ENCODE results near the gene MED14. TPM values are rescaled to one million over a fixed set of nuclear protein-coding genes. Genes with fewer than 3 reads are reported as not detected.

Gene MED14
- total and polyA plus RNA-seq, 2 of the 8 experiments (the other 6 are each of a cell fraction or from before 2014, with no cell fraction given) = 79.7 to 117 TPM

DNA sequence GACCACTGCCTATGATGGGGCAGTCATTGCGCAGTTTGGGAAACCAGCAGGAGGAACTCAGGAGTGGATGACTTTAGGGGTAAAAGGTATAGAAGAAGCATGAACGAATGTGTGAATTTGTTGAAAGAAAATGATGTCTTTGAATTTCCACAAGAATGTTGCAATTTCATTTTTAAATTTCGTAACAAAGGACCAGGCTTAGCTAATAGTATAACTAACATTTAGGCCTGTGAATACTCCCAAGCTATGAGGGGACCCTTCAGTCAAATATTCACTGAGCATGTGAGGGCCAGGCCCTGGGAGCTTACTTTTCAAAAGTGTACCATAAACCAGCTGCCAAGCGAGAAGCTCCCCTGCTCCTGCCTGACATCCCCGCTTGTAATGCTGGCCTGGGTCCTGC, 106.8 kb downstream of the MED14 start:
- Histone ChIP-seq H4K5ac (ENCODE audit: insufficient read length, low read depth, low read length) (no peak overlapping the region), H3K18ac (ENCODE audit: extremely low read depth, low read length) (no peak overlapping the region), H2BK5ac (ENCODE audit: low read depth, low read length) (no peak overlapping the region), H2BK15ac (ENCODE audit: low read length) (no peak overlapping the region), H3K9me3 (ENCODE audit: insufficient read depth in 2 of 2, low read depth in 1 of 2, low read length in 1 of 2) (no peaks in the 10 kb centered on the region), H3K4ac (replicated peaks; ENCODE audit: insufficient read length, low read depth, low read length) (no peak overlapping the region), H3K4me3 (ENCODE audit: extremely low read depth in 1 of 4, insufficient read depth in 2 of 4, low read depth in 3 of 4, low read length in 4 of 4) (no peak overlapping the region), H3K27ac (ENCODE audit: low read depth, low read length) (no peak overlapping the region), H3K4me1 (replicated peaks in 1 of 4; ENCODE audit: control insufficient read depth in 3 of 4, insufficient read depth in 4 of 4, low read length in 3 of 4) (peaks cover 0 to 3% (median 0%) of the 10 kb centered on the region in 4 experiments; a peak in 1 of 7 replicates), H3K56ac (replicated peaks; ENCODE audit: insufficient read length, low read depth, low read length) (no peak overlapping the region), H3K79me1 (ENCODE audit: low read depth, low read length) (no peaks in the 10 kb centered on the region), H2BK20ac (ENCODE audit: low read length) (no peak overlapping the region), H2AK5ac (ENCODE audit: low read depth, low read length) (no peak overlapping the region), H3K4me2 (ENCODE audit: insufficient read depth in 1 of 2, low read depth in 2 of 2, low read length in 2 of 2) (no peak overlapping the region), H3K14ac (ENCODE audit: insufficient read length) (no peak overlapping the region), H3K79me2 (ENCODE audit: control insufficient read depth in 1 of 2, insufficient read depth in 2 of 2, low read length in 2 of 2) (no peaks in the 10 kb centered on the region), H3K27me3 (replicated peaks in 1 of 4; ENCODE audit: control insufficient read depth in 3 of 4, extremely low read depth in 1 of 4, insufficient read depth in 3 of 4, low read length in 3 of 4) (no peaks in the 10 kb centered on the region), H4K20me1 (replicated peaks in 1 of 2; ENCODE audit: control insufficient read depth in 1 of 2, insufficient read depth in 2 of 2, low read length in 2 of 2) (no peaks in the 10 kb centered on the region), H2AFZ (ENCODE audit: low read length) (no peak overlapping the region), H3K36me3 (ENCODE audit: control insufficient read depth in 2 of 4, insufficient read depth in 4 of 4, low read length in 3 of 4) (peaks cover 2 to 27% (median 10%) of the 10 kb centered on the region in 4 experiments; a peak in 7 of 8 replicates), H4K91ac (replicated peaks; ENCODE audit: insufficient read length, low read length) (no peak overlapping the region), H2BK12ac (ENCODE audit: low read depth, low read length) (no peak overlapping the region), H3K23me2 (ENCODE audit: low read depth, low read length) (no peaks in the 10 kb centered on the region), H3K9ac (replicated peaks in 1 of 4; ENCODE audit: extremely low read depth in 1 of 4, low read depth in 3 of 4, low read length in 3 of 4) (no peak overlapping the region), H2BK120ac (replicated peaks; ENCODE audit: low read depth, low read length) (no peak overlapping the region), H4K8ac (ENCODE audit: extremely low read depth, insufficient read depth, low read length) (no peak overlapping the region), H3K23ac (ENCODE audit: insufficient read length) (no peak overlapping the region)
- ChIA-PET CTCF (ENCODE audit: partially characterized antibody) (no interaction called here), POLR2A (ENCODE audit: partially characterized antibody) (no interaction called here)
- TF ChIP-seq SP1 (IDR thresholded peaks at IDR 0.05; ENCODE audit: low read depth, low read length) (no peak), TBP (IDR thresholded peaks at IDR 0.05; ENCODE audit: low read depth, low read length) (no peak), HDAC6 (IDR thresholded peaks at IDR 0.05; ENCODE audit: low read depth, low read length) (no peak), CHD2 (IDR thresholded peaks at IDR 0.05; ENCODE audit: low read length) (no peak), FOSL1 (IDR thresholded peaks at IDR 0.05; ENCODE audit: insufficient read depth, low read depth, low read length) (no peak), SIX5 (IDR thresholded peaks at IDR 0.05; ENCODE audit: low read depth, low read length) (no peak), SP2 (IDR thresholded peaks at IDR 0.05; ENCODE audit: low read length) (no peak), SP4 (IDR thresholded peaks at IDR 0.05; ENCODE audit: low read length) (no peak), GABPA (IDR thresholded peaks at IDR 0.05; ENCODE audit: borderline replicate concordance, insufficient read depth, low read length) (no peak), RAD21 (IDR thresholded peaks at IDR 0.05 in 1 of 2, conservative IDR thresholded peaks at IDR 0.05 in 1 of 2; ENCODE audit: low read depth in 2 of 2, low read length in 2 of 2) (no peak), JUND (IDR thresholded peaks at IDR 0.05; ENCODE audit: low read length) (no peak), CEBPB (IDR thresholded peaks at IDR 0.05; ENCODE audit: low read depth, low read length) (no peak), SRF (IDR thresholded peaks at IDR 0.05; ENCODE audit: low read depth, low read length) (no peak), CREB1 (IDR thresholded peaks at IDR 0.05) (no peak)
- TF ChIP-seq, protein P1, sequence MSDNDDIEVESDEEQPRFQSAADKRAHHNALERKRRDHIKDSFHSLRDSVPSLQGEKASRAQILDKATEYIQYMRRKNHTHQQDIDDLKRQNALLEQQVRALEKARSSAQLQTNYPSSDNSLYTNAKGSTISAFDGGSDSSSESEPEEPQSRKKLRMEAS (IDR thresholded peaks at IDR 0.05) = no peak
- DNase-seq (ENCODE audit: low read depth in 1 of 2, low spot score in 2 of 2) (no peak), FAIRE-seq (no peak)
- WGBS, 2 experiments (ENCODE audit: extremely low coverage in 1 of 2, insufficient coverage in 1 of 2, insufficient read length in 1 of 2, insufficient replicate concordance in 2 of 2, low coverage in 1 of 2, low lambda C conversion rate in 2 of 2, missing lambda C conversion rate in 1 of 2) = 84% methylated on average over 4 of the region's 5 CpGs; no CpG with 5 or more reads in 1 of the 2 experiments
